ENCODE measurements around the gene UBAC2.

The UBAC2 gene

GRCh38 chr13:99307648-99308339 lies 107.1 kb downstream of the UBAC2 start:
- in situ Hi-C loops (cut with HindIII; ENCODE audit: low sequenced_read_pairs): no loop called here

- in situ Hi-C loops (cut with HindIII; ENCODE audit: low sequenced_read_pairs): no loop called here
Observed at GRCh38 chr13:99308471-99309087, 107.9 kb downstream of the UBAC2 start.

DNA sequence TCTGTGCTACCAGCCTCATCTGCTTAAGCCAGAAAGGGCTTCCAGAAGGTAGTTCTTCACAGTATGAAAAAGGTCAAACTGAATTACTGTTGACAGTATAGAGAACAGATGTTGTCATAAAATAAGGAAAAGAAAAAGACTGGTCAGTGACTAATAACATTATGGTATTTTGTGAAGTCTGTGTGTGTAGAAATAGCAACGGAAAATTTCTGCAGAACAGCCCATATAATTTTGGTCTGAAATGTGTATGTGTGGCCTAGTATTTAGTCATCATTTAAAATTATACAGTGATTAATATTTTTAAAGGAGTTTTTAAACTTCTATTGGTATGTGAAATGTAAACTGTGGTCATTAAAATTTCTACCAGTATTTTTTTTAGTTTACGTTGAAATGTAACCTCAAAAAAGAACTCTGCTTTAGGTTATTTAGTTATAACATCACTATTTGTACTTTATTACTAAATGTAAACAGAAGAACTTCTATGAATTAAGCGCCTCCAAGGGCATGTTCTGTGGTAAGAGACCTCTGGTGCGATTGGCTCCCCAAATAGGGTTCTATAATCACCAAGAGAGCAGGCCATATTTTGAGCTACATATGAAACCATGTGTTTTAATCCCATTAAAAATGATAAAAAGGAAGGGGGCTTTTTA lies 109.9 kb downstream of the UBAC2 start:
- in situ Hi-C loops (cut with HindIII; ENCODE audit: low sequenced_read_pairs): no loop called here

DNA sequence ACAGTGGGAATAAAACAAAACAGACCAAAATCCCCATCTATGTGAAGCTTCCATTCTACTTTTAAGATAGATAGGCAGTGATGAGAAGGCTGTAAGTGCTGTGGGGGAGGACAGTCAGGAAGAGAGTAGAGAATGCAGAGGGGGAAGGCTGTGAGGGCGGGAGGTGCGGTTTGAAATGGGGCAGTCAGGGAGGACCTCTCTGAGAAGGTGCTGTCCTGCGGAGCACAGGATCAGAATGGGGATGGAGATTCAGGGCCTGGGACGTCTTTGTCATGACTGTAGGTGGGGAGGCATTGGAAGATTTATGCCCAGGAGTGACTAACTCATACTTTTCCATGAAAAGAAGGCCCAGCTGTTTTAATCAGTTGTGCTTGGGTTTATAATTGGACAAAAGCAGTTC lies 110.5 kb downstream of the UBAC2 start:
- in situ Hi-C loops (cut with HindIII; ENCODE audit: low sequenced_read_pairs): no loop called here

GRCh38 chr13:99311748-99312492 lies 111.3 kb downstream of the UBAC2 start:
- in situ Hi-C loops (cut with HindIII; ENCODE audit: low sequenced_read_pairs): no loop called here

- in situ Hi-C loops (cut with HindIII; ENCODE audit: low sequenced_read_pairs): no loop called here
Observed at GRCh38 chr13:99312493-99312883, 111.8 kb downstream of the UBAC2 start.

DNA sequence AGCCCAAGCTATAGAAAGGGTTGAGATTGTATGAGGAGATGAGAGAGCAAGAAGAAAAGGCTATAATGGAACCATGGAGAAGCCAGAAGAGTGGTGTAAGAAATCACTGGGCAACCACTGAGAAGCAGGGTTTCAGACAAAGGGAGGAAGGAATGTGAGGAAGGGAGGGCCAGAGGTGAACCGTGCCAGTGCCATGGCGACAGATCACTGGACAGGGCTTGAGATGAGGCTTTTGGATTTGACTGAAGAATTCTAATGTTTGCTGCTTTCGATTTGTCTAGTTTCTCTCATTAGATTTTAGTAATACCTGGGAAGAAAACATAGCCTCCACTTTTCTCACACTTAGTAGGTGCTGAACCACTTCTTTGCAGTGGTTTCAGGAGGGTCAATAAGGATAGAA lies 112.8 kb downstream of the UBAC2 start:
- in situ Hi-C loops (cut with HindIII; ENCODE audit: low sequenced_read_pairs): no loop called here

DNA sequence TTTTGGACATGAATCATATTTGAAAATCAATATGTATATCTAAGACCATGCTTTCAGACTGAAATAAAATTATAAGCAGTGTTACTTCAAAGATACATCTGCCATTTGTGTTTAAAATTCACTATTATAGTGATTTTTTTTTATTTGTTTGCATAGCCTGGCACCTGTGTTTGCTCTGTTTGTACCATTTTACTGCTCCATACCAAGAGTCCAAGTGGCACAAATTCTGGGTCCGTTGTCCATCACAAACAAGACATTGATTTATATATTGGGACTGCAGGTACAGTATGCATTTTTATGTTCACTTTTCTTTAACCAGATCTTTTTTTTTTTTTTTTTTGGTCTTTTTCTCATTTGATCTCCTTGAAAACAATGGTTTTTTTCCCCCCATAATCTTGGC lies 113.3 kb downstream of the UBAC2 start:
- in situ Hi-C loops (cut with HindIII; ENCODE audit: low sequenced_read_pairs): no loop called here

GRCh38 chr13:99314640-99315176 lies 114.1 kb downstream of the UBAC2 start:
- in situ Hi-C loops (cut with HindIII; ENCODE audit: low sequenced_read_pairs): no loop called here

- in situ Hi-C loops (cut with HindIII; ENCODE audit: low sequenced_read_pairs): no loop called here
Observed at GRCh38 chr13:99315186-99315585, 114.5 kb downstream of the UBAC2 start.

DNA sequence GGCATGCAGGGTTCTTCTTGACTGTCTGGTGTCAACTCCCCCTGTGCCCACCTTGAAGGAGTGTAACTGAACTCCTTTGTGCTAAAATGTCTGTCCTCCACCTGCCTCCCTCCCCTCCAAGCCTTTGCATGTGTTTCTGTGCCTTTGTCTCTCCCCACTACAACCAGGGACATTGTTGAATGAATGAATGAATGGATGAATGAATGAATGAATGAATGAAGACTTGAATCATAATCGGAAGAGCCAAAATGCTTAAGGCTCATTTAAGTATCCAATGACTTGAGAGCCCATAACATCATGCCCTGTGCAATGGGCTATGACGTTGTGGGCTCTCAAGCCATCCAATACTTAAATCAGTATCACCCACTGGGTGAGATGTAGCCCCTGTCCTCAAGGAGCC lies 115.6 kb downstream of the UBAC2 start:
- in situ Hi-C loops (cut with HindIII; ENCODE audit: low sequenced_read_pairs): no loop called here

DNA sequence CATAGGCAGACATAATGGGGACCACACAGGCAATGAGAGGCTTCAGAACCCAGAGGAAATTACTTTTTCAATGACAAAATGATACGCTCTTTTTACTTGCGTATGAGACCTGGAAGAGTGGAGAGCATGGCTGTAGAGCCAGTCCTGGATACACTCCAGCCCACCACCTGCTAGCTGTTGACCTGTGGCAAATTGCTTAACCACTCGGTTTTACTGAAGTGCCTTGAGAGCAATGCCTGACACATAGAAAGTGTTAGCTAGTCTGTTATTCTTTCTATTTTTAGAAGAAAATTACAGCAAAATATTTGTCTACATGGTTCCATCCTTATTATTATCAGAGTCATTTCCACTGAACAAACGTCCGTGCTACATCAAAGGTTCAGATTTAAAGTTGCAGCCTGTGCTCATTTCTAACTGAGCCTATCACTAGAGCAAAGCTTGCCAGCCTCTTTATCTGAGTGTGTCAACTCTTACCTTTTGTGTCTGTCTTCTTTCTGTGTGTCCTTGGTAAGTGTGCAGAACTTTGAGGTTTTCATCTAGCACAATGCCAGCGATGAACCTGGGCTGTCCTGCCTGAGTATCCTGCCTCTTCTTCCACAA lies 116.1 kb downstream of the UBAC2 start:
- in situ Hi-C loops (cut with HindIII; ENCODE audit: low sequenced_read_pairs): no loop called here

DNA sequence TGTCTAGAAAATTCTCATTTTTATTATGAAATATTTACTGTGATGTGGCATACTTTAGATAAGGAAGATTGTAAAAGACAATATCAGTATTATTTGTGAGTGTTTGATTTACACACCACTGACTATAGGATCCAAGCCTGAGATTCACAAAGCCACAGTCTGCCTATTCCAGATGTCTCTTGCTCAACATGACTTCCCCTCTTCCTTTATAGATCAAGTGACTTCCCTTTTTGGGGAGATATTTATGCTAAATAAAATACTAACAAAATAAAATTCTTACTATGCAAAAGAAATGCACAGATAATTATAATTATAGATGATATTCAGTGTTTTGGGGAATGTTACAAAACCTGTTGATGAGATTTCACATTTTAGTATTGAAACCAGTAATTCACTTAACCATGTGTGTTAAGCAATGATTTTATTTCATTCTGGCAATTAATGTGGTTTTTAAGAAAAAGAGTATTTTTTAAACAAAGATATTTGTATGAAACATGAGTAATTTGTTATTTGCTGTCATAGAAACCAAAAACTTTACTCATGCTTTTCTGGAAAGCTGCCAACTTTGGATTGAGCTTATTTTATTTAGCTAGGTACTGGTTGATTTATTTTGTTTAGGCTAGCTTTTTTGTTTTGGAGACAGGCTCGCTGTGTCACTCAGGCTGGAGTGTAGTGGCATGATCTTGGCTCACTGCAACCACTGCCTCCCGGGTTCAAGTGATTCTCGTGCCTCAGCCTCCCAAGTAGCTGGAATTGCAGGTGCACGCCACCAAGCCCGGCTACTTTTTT lies 120.2 kb downstream of the UBAC2 start:
- in situ Hi-C loops (cut with HindIII; ENCODE audit: low sequenced_read_pairs): no loop called here

GRCh38 chr13:99321709-99322108 lies 121.1 kb downstream of the UBAC2 start:
- in situ Hi-C loops (cut with HindIII; ENCODE audit: low sequenced_read_pairs): no loop called here

DNA sequence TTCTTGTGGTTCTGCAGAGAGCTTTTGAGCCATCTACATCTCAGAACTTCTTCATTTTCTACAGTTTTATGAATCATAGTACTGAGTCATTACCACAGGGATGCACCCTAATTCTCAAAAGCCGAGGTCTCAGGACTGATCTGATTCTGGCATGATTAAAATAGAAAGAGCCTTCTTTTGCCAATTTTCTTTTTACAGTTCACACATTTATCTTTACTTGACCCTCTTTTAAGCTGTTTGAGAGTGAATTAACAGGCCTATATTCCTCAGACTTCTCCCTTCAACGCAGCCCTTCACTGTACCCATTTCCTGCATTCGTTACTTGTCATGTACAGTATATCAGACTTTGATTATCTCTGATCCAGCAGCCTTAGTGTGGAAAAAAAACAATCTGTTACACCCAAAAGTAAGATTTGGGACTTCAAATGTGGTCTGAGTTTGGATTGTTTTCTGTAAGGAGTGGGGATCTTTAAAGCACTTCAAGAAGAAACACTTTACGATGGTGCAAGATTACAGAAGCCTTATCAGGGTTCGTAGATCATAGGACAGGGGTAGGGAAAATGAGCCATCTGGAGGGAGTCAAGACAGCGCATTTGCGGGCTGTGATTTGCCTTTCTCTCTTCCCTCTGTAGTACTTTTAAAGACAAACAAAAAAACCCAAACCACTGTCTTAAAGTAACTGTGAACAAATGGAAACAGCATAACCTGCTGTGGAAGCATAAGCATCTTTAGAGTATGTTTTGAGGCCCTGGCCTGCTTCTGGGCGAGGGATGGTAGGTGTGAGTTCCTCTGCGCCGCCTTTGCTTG lies 121.8 kb downstream of the UBAC2 start:
- in situ Hi-C loops (cut with HindIII; ENCODE audit: low sequenced_read_pairs): no loop called here

GRCh38 chr13:99323488-99323887 lies 122.8 kb downstream of the UBAC2 start:
- in situ Hi-C loops (cut with HindIII; ENCODE audit: low sequenced_read_pairs): no loop called here

GRCh38 chr13:99326012-99326411 lies 125.4 kb downstream of the UBAC2 start:
- in situ Hi-C loops (cut with HindIII; ENCODE audit: low sequenced_read_pairs): no loop called here

GRCh38 chr13:99327126-99327525 lies 126.5 kb downstream of the UBAC2 start:
- in situ Hi-C loops (cut with HindIII; ENCODE audit: low sequenced_read_pairs): no loop called here

- in situ Hi-C loops (cut with HindIII; ENCODE audit: low sequenced_read_pairs): no loop called here
Observed at GRCh38 chr13:99327761-99328160, 127.1 kb downstream of the UBAC2 start.
